Ascending aorta (tissue), 1 donor: ENCODE results near the gene ATAD3A. TPM values are rescaled to one million over a fixed set of nuclear protein-coding genes. Genes with fewer than 3 reads are reported as not detected.

Experiments used
- total RNA-seq: library from RNA; depleted of rRNA; stranded (reverse); fragments of >200 nt; gene quantifications from one replicate; pipeline ENCODE4 v1.1.0, GENCODE V29; 2016

The ATAD3A gene
- total RNA-seq, 1 donor from 2014 or later: 46.3 TPM

Other genes with a start within 250 kb of the ATAD3A start
- 25.2 TPM for gene UBE2J2, start 238.3 kb upstream of the ATAD3A start, total RNA-seq
- gene SCNN1D, start 231.7 kb upstream of the ATAD3A start, total RNA-seq: 0.32 TPM
- 105 TPM for gene ACAP3, start 204.2 kb upstream of the ATAD3A start, total RNA-seq
- gene PUSL1, start 203.6 kb upstream of the ATAD3A start, total RNA-seq: 28.3 TPM
- 214 TPM for gene INTS11, start 187.5 kb upstream of the ATAD3A start, total RNA-seq
- gene CPTP, start 187.4 kb upstream of the ATAD3A start, total RNA-seq: 71.3 TPM
- 2.7 TPM for gene TAS1R3, start 180.9 kb upstream of the ATAD3A start, total RNA-seq
- gene DVL1, start 162.7 kb upstream of the ATAD3A start, total RNA-seq: 66.7 TPM
- gene MXRA8, start 153.6 kb upstream of the ATAD3A start, total RNA-seq: 345 TPM
- 247 TPM for gene AURKAIP1, start 137.0 kb upstream of the ATAD3A start, total RNA-seq
- gene CCNL2, start 112.8 kb upstream of the ATAD3A start, total RNA-seq: 150 TPM
- gene MRPL20, start 104.9 kb upstream of the ATAD3A start, total RNA-seq: 63.4 TPM
- 12.5 TPM for gene ANKRD65, start 90.9 kb upstream of the ATAD3A start, total RNA-seq
- 79.0 TPM for gene VWA1, start 76.5 kb upstream of the ATAD3A start, total RNA-seq
- gene ATAD3C, start 62.5 kb upstream of the ATAD3A start, total RNA-seq: not detected
- gene ATAD3B, start 40.4 kb upstream of the ATAD3A start, total RNA-seq: 14.2 TPM
- not detected for gene TMEM240, start 28.5 kb downstream of the ATAD3A start, total RNA-seq
- 50.1 TPM for gene SSU72, start 62.7 kb downstream of the ATAD3A start, total RNA-seq
- gene FNDC10, start 88.0 kb downstream of the ATAD3A start, total RNA-seq: 1.8 TPM
- 96.9 TPM for gene MIB2, start 103.3 kb downstream of the ATAD3A start, total RNA-seq
- gene MMP23B, start 120.0 kb downstream of the ATAD3A start, total RNA-seq: 71.3 TPM
- gene CDK11B, start 146.8 kb downstream of the ATAD3A start, total RNA-seq: 24.8 TPM
- 43.7 TPM for gene SLC35E2B, start 180.6 kb downstream of the ATAD3A start, total RNA-seq
- 150 TPM for gene CDK11A, start 212.2 kb downstream of the ATAD3A start, total RNA-seq